H1 (cell line): ENCODE data around the gene DIP2B. TPM values are rescaled to one million over a fixed set of nuclear protein-coding genes. Genes with fewer than 3 reads are reported as not detected.

Experiments
- CTCF ChIA-PET: fragments of 300-600 bp; sonication (Branson Sonifier 250); formaldehyde crosslinking; loops from one replicate; lab custom pipeline; 2021; ENCODE audit not compliant: partially characterized antibody; lab: Charles Lee
- POLR2A ChIA-PET: fragments of 300-600 bp; sonication (Branson Sonifier 250); formaldehyde crosslinking; loops from one replicate; lab custom pipeline; 2021; ENCODE audit warnings: inconsistent platforms; ENCODE audit not compliant: partially characterized antibody; lab: Charles Lee
- DNase-seq, 2 experiments: peaks; one replicate each; pipeline versions ENCODE4 v3.0.0 to v3.0.0-alpha.2; 2010 to 2022; ENCODE audit warnings: low spot score in 2 of 2, low read depth in 1 of 2, mixed read lengths in 1 of 2
- FAIRE-seq: peaks from 2 replicates; lab custom pipeline; 2011; peaks lifted over from hg19 to GRCh38; lab: Jason Lieb, UNC
- H2AFZ ChIP-seq: 2 replicates; pipeline ENCODE4 v1.8.1; 2012; ENCODE audit warnings: low read length, inconsistent platforms
- H2AK5ac ChIP-seq: 2 replicates; pipeline ENCODE4 v1.6.1; 2013; ENCODE audit warnings: low read depth, low read length
- H2BK120ac ChIP-seq: replicated peaks from 2 replicates; pipeline ENCODE3; 2013; ENCODE audit warnings: low read depth, low read length, inconsistent platforms
- H2BK12ac ChIP-seq: 2 replicates; pipeline ENCODE4 v1.6.1; 2013; ENCODE audit warnings: low read depth, low read length
- H2BK15ac ChIP-seq: 2 replicates; pipeline ENCODE4 v1.6.1; 2013; ENCODE audit warnings: low read length
- H2BK20ac ChIP-seq: 2 replicates; pipeline ENCODE4 v1.6.1; 2013; ENCODE audit warnings: low read length
- H2BK5ac ChIP-seq: 2 replicates; pipeline ENCODE4 v1.6.1; 2013; ENCODE audit warnings: low read depth, low read length
- H3K14ac ChIP-seq: 2 replicates; pipeline ENCODE4 v1.6.1; 2013; ENCODE audit warnings: inconsistent platforms; ENCODE audit not compliant: insufficient read length
- H3K18ac ChIP-seq: 2 replicates; pipeline ENCODE4 v1.6.1; 2013; ENCODE audit warnings: low read length; ENCODE audit errors: extremely low read depth
- H3K23ac ChIP-seq: 2 replicates; pipeline ENCODE4 v1.6.1; 2013; ENCODE audit warnings: inconsistent platforms; ENCODE audit not compliant: insufficient read length
- H3K23me2 ChIP-seq: 2 replicates; pipeline ENCODE4 v1.6.1; 2013; ENCODE audit warnings: low read depth, low read length
- H3K27ac ChIP-seq: 2 replicates; pipeline ENCODE4 v1.6.1; 2011; ENCODE audit warnings: low read depth, low read length, inconsistent platforms
- H3K27me3 ChIP-seq, 4 experiments: replicated peaks in 1 of 4; 1 replicate in 1 of 4; 2 replicates in 3 of 4; pipeline versions ENCODE4 v1.6.1 to v1.8.1; 2011 to 2013; ENCODE audit warnings: low read length in 3 of 4, mild to moderate bottlenecking in 3 of 4, inconsistent platforms in 2 of 4, mixed read lengths in 2 of 4, moderate library complexity in 1 of 4; ENCODE audit not compliant: control insufficient read depth in 3 of 4, insufficient read depth in 3 of 4; ENCODE audit errors: extremely low read depth in 1 of 4
- H3K36me3 ChIP-seq, 4 experiments: 2 replicates each; pipeline versions ENCODE4 v1.6.1 to v1.8.1; 2011 to 2013; ENCODE audit warnings: mild to moderate bottlenecking in 4 of 4, low read length in 3 of 4, moderate library complexity in 2 of 4, control low read depth in 1 of 4, inconsistent platforms in 1 of 4; ENCODE audit not compliant: insufficient read depth in 4 of 4, control insufficient read depth in 2 of 4
- H3K4ac ChIP-seq: replicated peaks from 2 replicates; pipeline ENCODE3; 2013; ENCODE audit warnings: low read length, low read depth, mixed read lengths, inconsistent platforms; ENCODE audit not compliant: insufficient read length
- H3K4me1 ChIP-seq, 4 experiments: replicated peaks in 1 of 4; 1 replicate in 1 of 4; 2 replicates in 3 of 4; pipeline versions ENCODE4 v1.6.1 to v1.8.1; 2011 to 2013; ENCODE audit warnings: low read length in 3 of 4, inconsistent platforms in 2 of 4, mixed read lengths in 1 of 4; ENCODE audit not compliant: insufficient read depth in 4 of 4, control insufficient read depth in 3 of 4
- H3K4me2 ChIP-seq, 2 experiments: 2 replicates each; pipeline versions ENCODE4 v1.6.1 to v1.8.1; 2011 to 2013; ENCODE audit warnings: low read depth in 2 of 2, low read length in 2 of 2, control low read depth in 1 of 2, inconsistent platforms in 1 of 2, mild to moderate bottlenecking in 1 of 2; ENCODE audit not compliant: insufficient read depth in 1 of 2
- H3K4me3 ChIP-seq, 4 experiments: fragments of 200-600, 300-600 bp in 1 of 4; sonication (generic), shearing (Covaris generic), sonication (Bioruptor Twin) in 1 of 4; 2 replicates each; pipeline versions ENCODE4 v1.5.1 to v1.8.1; 2011 to 2016; ENCODE audit warnings: low read length in 4 of 4, low read depth in 3 of 4, control low read depth in 2 of 4, inconsistent platforms in 2 of 4, mild to moderate bottlenecking in 2 of 4, mixed read lengths in 1 of 4, moderate library complexity in 1 of 4; ENCODE audit not compliant: insufficient read depth in 2 of 4; ENCODE audit errors: extremely low read depth in 1 of 4
- H3K56ac ChIP-seq: replicated peaks from 2 replicates; pipeline ENCODE3; 2013; ENCODE audit warnings: low read depth, mild to moderate bottlenecking, mixed read lengths, low read length, inconsistent platforms; ENCODE audit not compliant: insufficient read length
- H3K79me1 ChIP-seq: 2 replicates; pipeline ENCODE4 v1.6.1; 2013; ENCODE audit warnings: low read depth, low read length, control low read depth
- H3K79me2 ChIP-seq, 2 experiments: 2 replicates each; pipeline versions ENCODE4 v1.6.1 to v1.8.1; 2012 to 2013; ENCODE audit warnings: low read length in 2 of 2, mild to moderate bottlenecking in 2 of 2, inconsistent platforms in 1 of 2; ENCODE audit not compliant: insufficient read depth in 2 of 2, control insufficient read depth in 1 of 2
- H3K9ac ChIP-seq, 4 experiments: replicated peaks in 1 of 4; 1 replicate in 1 of 4; 2 replicates in 3 of 4; pipeline versions ENCODE4 v1.6.1 to v1.8.1; 2011 to 2013; ENCODE audit warnings: low read depth in 3 of 4, low read length in 3 of 4, control low read depth in 2 of 4, mild to moderate bottlenecking in 2 of 4, moderate library complexity in 2 of 4, inconsistent platforms in 1 of 4; ENCODE audit errors: extremely low read depth in 1 of 4
- H3K9me3 ChIP-seq, 2 experiments: 2 replicates each; pipeline versions ENCODE4 v1.6.1 to v1.8.1; 2012 to 2013; ENCODE audit warnings: mild to moderate bottlenecking in 2 of 2, moderate library complexity in 2 of 2, control low read depth in 1 of 2, inconsistent platforms in 1 of 2, low read depth in 1 of 2, low read length in 1 of 2, mixed read lengths in 1 of 2; ENCODE audit not compliant: insufficient read depth in 2 of 2
- H4K20me1 ChIP-seq, 2 experiments: replicated peaks in 1 of 2; 2 replicates each; pipeline versions ENCODE3 to v1.8.1; 2011 to 2013; ENCODE audit warnings: inconsistent platforms in 2 of 2, low read length in 2 of 2, mild to moderate bottlenecking in 1 of 2; ENCODE audit not compliant: insufficient read depth in 2 of 2, control insufficient read depth in 1 of 2
- H4K5ac ChIP-seq: 2 replicates; pipeline ENCODE4 v1.6.1; 2013; ENCODE audit warnings: low read length, low read depth, mixed read lengths, inconsistent platforms; ENCODE audit not compliant: insufficient read length
- H4K8ac ChIP-seq: 2 replicates; pipeline ENCODE4 v1.8.0; 2013; ENCODE audit warnings: mild to moderate bottlenecking, moderate library complexity, low read length, inconsistent platforms; ENCODE audit not compliant: insufficient read depth; ENCODE audit errors: extremely low read depth
- H4K91ac ChIP-seq: replicated peaks from 2 replicates; pipeline ENCODE3; 2013; ENCODE audit warnings: low read length, mixed read lengths, inconsistent platforms; ENCODE audit not compliant: insufficient read length
- FOSL1 ChIP-seq: IDR thresholded peaks from 2 replicates; pipeline ENCODE4 v1.6.1; 2011; ENCODE audit warnings: mild to moderate bottlenecking, low read depth, low read length, moderate library complexity; ENCODE audit not compliant: insufficient read depth
- GABPA ChIP-seq: IDR thresholded peaks from 2 replicates; pipeline ENCODE4 v1.6.1; 2011; ENCODE audit warnings: mild to moderate bottlenecking, low read length, moderate library complexity, borderline replicate concordance; ENCODE audit not compliant: insufficient read depth
- NRF1 ChIP-seq: IDR thresholded peaks from 2 replicates; pipeline ENCODE4 v1.6.1; 2011; ENCODE audit warnings: mild to moderate bottlenecking, low read depth, low read length, improper control_type of control experiment
- SIN3A ChIP-seq, 2 experiments: IDR thresholded peaks in 1 of 2; conservative IDR thresholded peaks in 1 of 2; 2 replicates each; pipeline ENCODE4 v1.6.1; 2011 to 2012; ENCODE audit warnings: low read length in 2 of 2, improper control_type of control experiment in 1 of 2, low read depth in 1 of 2, mild to moderate bottlenecking in 1 of 2
- SP4 ChIP-seq: IDR thresholded peaks from 2 replicates; pipeline ENCODE4 v1.6.1; 2012; ENCODE audit warnings: low read length, inconsistent platforms
- WGBS, 2 experiments: shearing (Covaris generic) in 1 of 2; methylation state at CpG; one replicate each; pipeline versions ENCODE4 v1.1.6 to v1.1.7; 2013 to 2015; ENCODE audit warnings: low lambda C conversion rate in 2 of 2, mixed read lengths in 2 of 2, inconsistent platforms in 1 of 2, low coverage in 1 of 2, missing lambda C conversion rate in 1 of 2; ENCODE audit not compliant: insufficient replicate concordance in 2 of 2, insufficient coverage in 1 of 2, insufficient read length in 1 of 2; ENCODE audit errors: extremely low coverage in 1 of 2, missing lambda C conversion rate in 1 of 2; 5-methylcytosine and 5-hydroxymethylcytosine counted together
- polyA plus RNA-seq, 7 experiments: library from polyadenylated mRNA; depleted of rRNA in 3 of 7; stranded (reverse) in 5 of 7; unstranded in 2 of 7; fragments of >200 nt in 5 of 7; fragments of 200-250 nt in 2 of 7; gene quantifications; 1 replicate in 5 of 7; 2 replicates in 1 of 7; 4 replicates in 1 of 7; pipeline versions ENCODE4 v1.2.1 to v1.2.3, GENCODE V29; 2011 to 2013; ENCODE audit warnings: missing spikeins in 2 of 7, mixed read lengths in 2 of 7
- total RNA-seq: library from RNA; stranded (reverse); fragmentation: NEBNext Ultra II Directional; extraction: Animal tissue kit (Norgen Biotek cat#: 25700); gene quantifications from 2 replicates; pipeline ENCODE4 v1.2.1, GENCODE V29; 2021

The DIP2B gene
- total and polyA plus RNA-seq, 2 of the 8 experiments (the other 6 are each of a cell fraction or from before 2014, with no cell fraction given) = 11.1 to 29.6 TPM

GRCh38 chr12:50519353-50519752 is 14.6 kb downstream of the DIP2B start:
- POLR2A ChIA-PET = interaction anchor here (3.0 to 3.4 kb wide), 2 partner anchors 11 to 14 kb away, joined by 9 to 11 read pairs; partner anchors contain the start of gene DIP2B
- 95% methylated on average over 1 of the region's 1 CpG; no CpG with 5 or more reads in 1 of the 2 experiments for WGBS, 2 experiments

More at GRCh38 chr12:50519353-50519752, 14.6 kb downstream of the DIP2B start:
- Histone ChIP-seq H4K5ac (no peak overlapping the region), H3K4me1 (peaks cover 0 to 3% (median 0%) of the 10 kb centered on the region in 4 experiments; a peak in 1 of 7 replicates), H3K4me2 (no peak overlapping the region), H3K18ac (no peak overlapping the region), H2AK5ac (no peak overlapping the region), H3K9ac (no peak overlapping the region), H3K23ac (no peak overlapping the region), H2BK12ac (no peak overlapping the region), H4K8ac (no peak overlapping the region), H2BK120ac (no peak overlapping the region), H3K23me2 (no peaks in the 10 kb centered on the region), H3K9me3 (no peaks in the 10 kb centered on the region), H3K79me2 (peaks cover 13 to 83% of the 10 kb centered on the region in 2 experiments), H2BK5ac (no peak overlapping the region), H4K91ac (no peak overlapping the region), H2BK15ac (no peak overlapping the region), H3K14ac (no peak overlapping the region), H3K79me1 (peaks cover 3% of the 10 kb centered on the region; the same call in 1 of the 2 replicates), H4K20me1 (peaks cover 0 to 3% of the 10 kb centered on the region in 2 experiments), H3K4me3 (no peak overlapping the region), H2BK20ac (no peak overlapping the region), H3K27ac (no peak overlapping the region), H3K56ac (no peak overlapping the region), H3K4ac (no peak overlapping the region), H2AFZ (no peak overlapping the region), H3K27me3 (no peaks in the 10 kb centered on the region), H3K36me3 (no peaks in the 10 kb centered on the region)
- TF ChIP-seq NRF1 (no peak), FOSL1 (no peak), SIN3A (conservative IDR thresholded peaks at IDR 0.05 in 1 of 2, IDR thresholded peaks at IDR 0.05 in 1 of 2; ENCODE audit: low read depth in 1 of 2, low read length in 2 of 2) (no peak), GABPA (no peak), SP4 (no peak)
- CTCF ChIA-PET = interaction anchor here (1.1 to 1.2 kb wide), 2 partner anchors 14 to 119 kb away, joined by 3 read pairs; partner anchors contain the start of gene DIP2B
- DNase-seq (no peak), FAIRE-seq (no peak)
